ENCODE measurements around the gene ADGB.

DNA sequence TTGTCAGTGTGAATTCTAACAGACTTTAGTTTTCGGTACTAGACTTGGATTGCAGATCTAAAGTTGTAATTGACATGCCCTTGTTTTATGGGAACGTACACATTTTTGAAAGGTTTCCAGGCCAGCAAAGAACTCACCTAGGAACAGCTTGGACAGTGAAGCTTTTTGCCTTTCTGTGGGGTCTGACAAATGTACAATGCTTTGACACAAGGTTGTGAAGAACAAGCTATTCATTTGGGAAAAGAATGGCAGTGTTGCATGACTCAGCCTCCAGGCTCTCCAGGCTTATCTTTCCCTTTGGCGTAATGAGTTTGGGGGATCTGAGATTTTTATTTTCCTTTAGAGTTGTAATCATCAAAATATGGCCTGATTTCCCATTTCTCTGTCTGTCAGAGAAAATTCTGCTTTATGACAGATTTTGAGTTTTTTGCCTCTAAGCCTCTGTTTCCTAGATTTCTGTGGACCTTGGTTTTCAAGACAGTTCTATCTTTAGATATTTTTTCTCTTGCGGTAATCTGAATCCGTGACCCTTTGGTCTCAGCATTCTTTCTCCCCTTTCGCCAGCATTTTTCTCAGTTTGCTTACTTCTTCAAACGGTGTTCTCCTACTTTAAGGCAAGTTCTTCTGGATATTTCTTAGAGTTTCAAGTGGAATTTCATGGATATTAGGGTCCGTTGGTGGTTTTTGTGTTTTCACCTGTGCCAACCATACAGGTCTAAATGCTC is 221.0 kb downstream of the ADGB start:
- TF ChIP-seq, protein P1, sequence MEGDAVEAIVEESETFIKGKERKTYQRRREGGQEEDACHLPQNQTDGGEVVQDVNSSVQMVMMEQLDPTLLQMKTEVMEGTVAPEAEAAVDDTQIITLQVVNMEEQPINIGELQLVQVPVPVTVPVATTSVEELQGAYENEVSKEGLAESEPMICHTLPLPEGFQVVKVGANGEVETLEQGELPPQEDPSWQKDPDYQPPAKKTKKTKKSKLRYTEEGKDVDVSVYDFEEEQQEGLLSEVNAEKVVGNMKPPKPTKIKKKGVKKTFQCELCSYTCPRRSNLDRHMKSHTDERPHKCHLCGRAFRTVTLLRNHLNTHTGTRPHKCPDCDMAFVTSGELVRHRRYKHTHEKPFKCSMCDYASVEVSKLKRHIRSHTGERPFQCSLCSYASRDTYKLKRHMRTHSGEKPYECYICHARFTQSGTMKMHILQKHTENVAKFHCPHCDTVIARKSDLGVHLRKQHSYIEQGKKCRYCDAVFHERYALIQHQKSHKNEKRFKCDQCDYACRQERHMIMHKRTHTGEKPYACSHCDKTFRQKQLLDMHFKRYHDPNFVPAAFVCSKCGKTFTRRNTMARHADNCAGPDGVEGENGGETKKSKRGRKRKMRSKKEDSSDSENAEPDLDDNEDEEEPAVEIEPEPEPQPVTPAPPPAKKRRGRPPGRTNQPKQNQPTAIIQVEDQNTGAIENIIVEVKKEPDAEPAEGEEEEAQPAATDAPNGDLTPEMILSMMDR (IDR thresholded peaks at IDR 0.05): no peak
- no peak for TF ChIP-seq POLR2A (IDR thresholded peaks at IDR 0.05)

Data from right lobe of liver (tissue), 4 donors.